Sigmoid colon (tissue), 7 donors: Measurements from ENCODE around the gene TRAFD1. TPM values are rescaled to one million over a fixed set of nuclear protein-coding genes. Genes with fewer than 3 reads are reported as not detected.

Experiments used
- DNase-seq: peaks from one replicate; pipeline ENCODE4 v3.0.0-alpha.2; 2019
- H3K27ac ChIP-seq, 4 donors: fragments of 200-600 bp; sonication (generic); one replicate each; pipeline ENCODE4 v1.5.1; 2016 to 2019; ENCODE audit warnings: mild to moderate bottlenecking in 1 of 4
- H3K27me3 ChIP-seq, 3 donors: fragments of 200-600 bp; sonication (generic); one replicate each; pipeline ENCODE4 v1.5.1; 2019; ENCODE audit warnings: mild to moderate bottlenecking in 1 of 3
- H3K36me3 ChIP-seq, 4 donors: fragments of 200-600 bp; sonication (generic); one replicate each; pipeline ENCODE4 v1.5.1; 2016 to 2019
- H3K4me1 ChIP-seq, 4 donors: fragments of 200-600 bp; sonication (generic); one replicate each; pipeline ENCODE4 v1.5.1; 2017 to 2019
- H3K4me3 ChIP-seq, 4 donors: fragments of 200-600 bp; sonication (generic); one replicate each; pipeline ENCODE4 v1.5.1; 2017 to 2019; ENCODE audit warnings: mild to moderate bottlenecking in 2 of 4, moderate library complexity in 1 of 4
- H3K9me3 ChIP-seq, 4 donors: fragments of 200-600 bp in 3 of 4; sonication (generic) in 3 of 4; one replicate each; pipeline versions ENCODE4 v1.5.1 to v1.6.1; 2013 to 2019
- CTCF ChIP-seq, 4 experiments: fragments of 450-650 bp in 3 of 4; fragments of 200-600 bp in 1 of 4; IDR thresholded peaks; one replicate each; pipeline ENCODE4 v1.5.1; 2016 to 2019; ENCODE audit warnings: antibody characterized with exemption in 4 of 4, mild to moderate bottlenecking in 3 of 4, moderate library complexity in 2 of 4
- EP300 ChIP-seq, 4 donors: sonication (generic); formaldehyde crosslinking; IDR thresholded peaks; one replicate each; pipeline ENCODE4 v1.6.1; 2017; ENCODE audit warnings: antibody characterized with exemption in 4 of 4
- POLR2A ChIP-seq, 2 donors: fragments of 450-650 bp; IDR thresholded peaks; one replicate each; pipeline ENCODE4 v1.6.1; 2016; ENCODE audit warnings: antibody characterized with exemption in 2 of 2, mild to moderate bottlenecking in 2 of 2, moderate library complexity in 2 of 2
- POLR2AphosphoS5 ChIP-seq, 4 donors: sonication (generic); formaldehyde crosslinking; IDR thresholded peaks; one replicate each; pipeline ENCODE4 v1.6.1; 2017; ENCODE audit warnings: antibody characterized with exemption in 4 of 4
- WGBS, 2 donors: extraction: QIAGEN DNeasy Blood & Tissue Kit; methylation state at CpG; one replicate each; pipeline ENCODE4 v1.1.7; 2013; 5-methylcytosine and 5-hydroxymethylcytosine counted together
- intact Hi-C: fragments of 100-400 bp; cut with DNase I; formaldehyde crosslinking; loops from one replicate; pipeline ENCODE4 v1.15.1; 2023
- polyA plus RNA-seq, 3 donors: library from polyadenylated mRNA; stranded (reverse); fragments of 200-250 nt; gene quantifications; one replicate each; pipeline ENCODE4 v1.2.3, GENCODE V29; 2013
- total RNA-seq, 4 donors: library from RNA; depleted of rRNA; stranded (reverse); fragments of >200 nt; gene quantifications; one replicate each; pipeline ENCODE4 v1.1.0, GENCODE V29; 2016
- donor health status: healthy with polysubstance abuse.
- donor health status: Bipolar disorder and iron deficiency.
- donor health status: healthy.

TRAFD1 gene
- total and polyA plus RNA-seq, 7 donors = 17.4 to 90.8 (median 42.1) TPM

GRCh38 chr12:112191201-112191600 lies 65.8 kb downstream of the TRAFD1 start:
- H3K27ac ChIP-seq = peak overlapping the region in 3 of 4 donors; percentile 36 to 43 (median 39)

GRCh38 chr12:112191840-112192321 lies 66.5 kb downstream of the TRAFD1 start:
- TF ChIP-seq POLR2AphosphoS5 (IDR thresholded peaks at IDR 0.05) = peak in 1 of 4 donors; percentile 28
- TF ChIP-seq EP300 (IDR thresholded peaks at IDR 0.05) = no peak
- no peak for TF ChIP-seq POLR2A (IDR thresholded peaks at IDR 0.05)
- TF ChIP-seq CTCF (IDR thresholded peaks at IDR 0.05) = no peak
- peak overlapping the region in 3 of 4 donors; percentile 10 to 43 (median 36) for H3K27ac ChIP-seq
- DNase-seq = no peak
- no peaks in the 10 kb centered on the region for H3K4me1 ChIP-seq
- H3K9me3 ChIP-seq = no peaks in the 10 kb centered on the region
- peaks cover 3 to 94% (median 45%) of the 10 kb centered on the region in 4 donors for H3K36me3 ChIP-seq
- 76 to 77% methylated on average over 4 of the region's 4 CpGs for WGBS, 2 donors
- H3K4me3 ChIP-seq = no peak overlapping the region
- intact Hi-C loops = no loop called here
- no peaks in the 10 kb centered on the region for H3K27me3 ChIP-seq

More at GRCh38 chr12:112191201-112191600, 65.8 kb downstream of the TRAFD1 start:
- TF ChIP-seq CTCF (IDR thresholded peaks at IDR 0.05) = no peak
- no peak for TF ChIP-seq EP300 (IDR thresholded peaks at IDR 0.05)
- TF ChIP-seq POLR2AphosphoS5 (IDR thresholded peaks at IDR 0.05) = no peak
- TF ChIP-seq POLR2A (IDR thresholded peaks at IDR 0.05) = no peak
- Histone ChIP-seq H3K4me1 (no peaks in the 10 kb centered on the region), H3K4me3 (no peak overlapping the region), H3K9me3 (no peaks in the 10 kb centered on the region), H3K36me3 (peaks cover 3 to 91% (median 44%) of the 10 kb centered on the region in 4 donors), H3K27me3 (no peaks in the 10 kb centered on the region)
- intact Hi-C loops = no loop called here
- no peak for DNase-seq
- 87 to 89% methylated on average over 2 of the region's 2 CpGs for WGBS, 2 donors

- Histone ChIP-seq H3K27ac (peak overlapping the region in 2 of 4 donors; percentile 10 to 36), H3K9me3 (no peaks in the 10 kb centered on the region), H3K4me3 (no peak overlapping the region), H3K36me3 (peaks cover 3 to 96% (median 48%) of the 10 kb centered on the region in 4 donors), H3K27me3 (no peaks in the 10 kb centered on the region), H3K4me1 (no peaks in the 10 kb centered on the region)
- WGBS, 2 donors = 95 to 96% methylated on average over 13 of the region's 13 CpGs
- DNase-seq = no peak
- intact Hi-C loops = no loop called here
- TF ChIP-seq POLR2A (IDR thresholded peaks at IDR 0.05) = no peak
- TF ChIP-seq EP300 (IDR thresholded peaks at IDR 0.05) = no peak
These were observed 67.1 kb downstream of the TRAFD1 start for GRCh38 chr12:112192475-112192874.

GRCh38 chr12:112194601-112195247 lies 69.4 kb downstream of the TRAFD1 start:
- WGBS, 2 donors = 96 to 98% methylated on average over 20 of the region's 20 CpGs
- no peak for TF ChIP-seq CTCF (IDR thresholded peaks at IDR 0.05)
- no peak for TF ChIP-seq EP300 (IDR thresholded peaks at IDR 0.05)
- no peak for TF ChIP-seq POLR2A (IDR thresholded peaks at IDR 0.05)
- no peak for TF ChIP-seq POLR2AphosphoS5 (IDR thresholded peaks at IDR 0.05)
- Histone ChIP-seq H3K9me3 (no peaks in the 10 kb centered on the region), H3K36me3 (peaks cover 3 to 94% (median 52%) of the 10 kb centered on the region in 4 donors), H3K27me3 (no peaks in the 10 kb centered on the region), H3K27ac (no peak overlapping the region), H3K4me3 (no peak overlapping the region), H3K4me1 (no peaks in the 10 kb centered on the region)
- intact Hi-C loops = no loop called here
- no peak for DNase-seq

- Histone ChIP-seq H3K27me3 (no peaks in the 10 kb centered on the region), H3K4me1 (no peaks in the 10 kb centered on the region), H3K27ac (no peak overlapping the region), H3K9me3 (no peaks in the 10 kb centered on the region), H3K36me3 (peaks cover 11 to 94% (median 49%) of the 10 kb centered on the region in 4 donors), H3K4me3 (no peak overlapping the region)
- WGBS, 2 donors = 91% methylated on average over 9 of the region's 9 CpGs
- intact Hi-C loops = no loop called here
- no peak for TF ChIP-seq CTCF (IDR thresholded peaks at IDR 0.05)
- TF ChIP-seq POLR2A (IDR thresholded peaks at IDR 0.05) = no peak
- DNase-seq = no peak
These were observed 71.0 kb downstream of the TRAFD1 start for GRCh38 chr12:112196196-112196875.
